Mucosa of gallbladder (tissue), 1 donor: ENCODE data around the gene ZSWIM2. TPM values are rescaled to one million over a fixed set of nuclear protein-coding genes. Genes with fewer than 3 reads are reported as not detected.
"Not testable (repeated sequence)": the region's sequence is repeated elsewhere in the genome, so short reads cannot be mapped to it uniquely, and the experiment has no call there.

Source experiments
- DNase-seq: peaks from one replicate; pipeline ENCODE4 v3.0.0-alpha.2; 2020; ENCODE audit warnings: low spot score
- total RNA-seq: library from RNA; stranded (reverse); gene quantifications from one replicate; pipeline ENCODE4 v1.2.1, GENCODE V29; 2021
- donor health status: DM: no; HTN: no; CAD: no.

The ZSWIM2 gene
- total RNA-seq, 1 donor from 2014 or later, result not detected

DNA sequence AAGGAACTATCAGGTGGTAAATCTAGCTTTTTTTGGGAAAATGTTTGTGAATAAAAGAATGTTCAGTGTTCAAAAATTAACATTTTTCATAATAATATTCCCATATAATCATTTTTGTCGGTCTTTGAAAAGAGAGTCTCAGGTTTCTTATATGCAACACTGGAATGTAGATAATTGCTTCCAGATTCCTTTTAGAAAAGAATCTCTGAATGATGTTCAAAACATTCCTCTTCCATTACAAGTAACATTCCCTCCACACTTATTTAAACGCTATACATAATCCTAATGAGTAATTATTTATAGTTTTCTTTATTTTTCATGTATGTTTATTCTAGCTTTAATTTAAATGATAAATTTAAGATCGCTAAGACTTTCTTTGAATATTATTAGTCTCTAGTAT lies 7.0 kb downstream of the ZSWIM2 start:
- DNase-seq, result no peak

DNA sequence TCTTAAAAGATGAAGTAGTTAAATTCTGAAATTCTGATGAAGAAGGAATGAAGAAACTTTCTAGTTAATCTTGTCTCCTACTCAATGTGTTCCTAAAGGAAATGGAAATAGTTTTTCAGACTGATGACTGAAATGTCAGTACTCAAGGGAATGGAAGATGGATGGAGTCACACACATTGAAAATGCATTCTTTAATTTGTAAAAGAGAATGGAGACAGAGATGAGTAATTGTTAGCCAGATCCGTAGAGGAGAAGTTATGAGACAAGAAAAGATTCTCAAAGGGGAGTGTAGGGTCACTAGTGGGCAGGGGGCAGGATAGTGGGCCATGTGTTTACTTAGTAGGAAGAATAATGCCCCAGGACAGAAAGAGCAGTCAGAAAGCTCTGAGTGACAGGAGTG lies 13.3 kb downstream of the ZSWIM2 start:
- no peak for DNase-seq

DNA sequence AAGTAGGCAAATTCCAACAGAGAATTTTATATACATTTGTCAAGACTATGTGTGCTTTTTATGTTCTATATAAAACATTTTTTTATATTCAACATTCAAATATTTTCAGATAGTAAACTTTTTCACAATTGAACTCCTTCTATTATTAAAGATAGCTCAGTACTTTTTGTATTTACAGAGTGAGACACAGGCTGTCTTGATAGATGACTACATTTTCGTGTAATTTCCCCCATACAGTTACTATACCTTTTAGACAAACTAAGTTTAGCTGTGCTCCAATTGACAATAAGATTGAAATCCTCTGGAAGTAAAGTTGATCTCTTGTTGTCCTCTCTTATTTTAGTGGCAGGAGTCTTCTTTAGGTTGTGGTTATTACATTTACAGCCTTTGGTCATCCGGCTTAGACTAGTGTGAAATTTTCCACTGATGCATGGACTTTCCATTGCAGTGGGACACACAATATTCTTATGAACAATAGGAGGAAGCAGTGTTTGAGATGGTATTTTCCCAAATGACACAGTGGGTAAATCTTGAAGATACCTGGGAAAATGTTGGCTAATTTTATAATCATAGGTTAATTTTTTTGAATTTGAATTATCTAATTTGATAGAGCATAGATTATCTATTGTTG lies 21.0 kb downstream of the ZSWIM2 start:
- no peak for DNase-seq

DNA sequence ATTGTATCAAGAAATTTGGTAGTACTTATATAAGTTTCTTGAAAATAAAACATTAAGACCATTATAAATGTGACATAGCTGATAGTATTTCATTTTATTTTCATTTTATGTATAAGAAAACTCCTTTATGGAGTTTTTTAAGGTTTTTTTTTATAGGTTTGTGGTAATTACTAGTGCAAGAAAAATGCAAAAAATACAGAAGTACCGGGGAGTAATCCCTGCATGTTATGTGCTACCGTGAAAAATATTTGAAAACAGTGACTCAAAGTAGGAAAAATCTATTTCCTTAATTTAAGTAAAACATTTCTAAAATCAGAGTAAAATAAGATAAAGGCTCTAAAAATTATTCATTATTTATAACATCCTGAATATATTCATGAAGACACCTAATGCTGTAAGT lies 21.6 kb downstream of the ZSWIM2 start:
- no peak for DNase-seq

DNA sequence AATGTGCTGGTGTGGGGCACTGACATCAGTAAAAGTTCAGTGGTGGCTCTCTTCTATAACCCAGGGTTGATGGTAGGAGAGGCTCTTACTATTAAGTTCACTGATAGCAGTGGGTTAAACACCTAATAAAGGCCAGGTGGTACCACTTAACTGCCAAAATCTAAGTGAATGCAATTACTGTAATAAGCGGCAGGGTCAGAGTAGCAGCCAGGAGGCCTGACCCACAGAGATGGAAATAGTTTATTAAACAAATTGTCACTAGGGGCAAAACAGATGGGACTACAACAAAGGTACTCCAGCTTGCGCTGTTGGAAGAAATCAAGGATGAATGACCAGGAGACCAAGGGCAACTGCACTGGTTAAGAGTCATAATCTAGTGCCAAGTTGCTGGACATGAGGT lies 26.6 kb downstream of the ZSWIM2 start:
- no peak for DNase-seq

DNA sequence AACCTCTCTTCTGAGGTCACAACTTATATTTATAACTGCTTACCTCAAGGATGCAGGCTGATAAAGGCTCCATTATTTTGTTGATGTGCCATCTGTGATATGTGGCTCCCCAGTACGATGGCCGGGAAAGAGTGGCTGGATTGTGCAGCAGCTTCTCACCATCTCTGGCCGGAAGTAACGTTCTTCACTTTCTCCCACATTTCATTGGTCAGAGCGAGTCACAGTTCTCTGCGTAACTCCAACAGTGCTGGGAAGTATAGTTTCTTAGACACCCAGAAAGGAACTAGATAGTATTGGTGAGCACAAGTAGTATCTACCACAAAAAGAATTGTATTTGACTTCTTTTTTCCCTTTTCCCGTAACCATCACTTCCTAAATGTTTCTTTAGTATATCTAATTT lies 28.7 kb downstream of the ZSWIM2 start:
- DNase-seq, result no peak

DNA sequence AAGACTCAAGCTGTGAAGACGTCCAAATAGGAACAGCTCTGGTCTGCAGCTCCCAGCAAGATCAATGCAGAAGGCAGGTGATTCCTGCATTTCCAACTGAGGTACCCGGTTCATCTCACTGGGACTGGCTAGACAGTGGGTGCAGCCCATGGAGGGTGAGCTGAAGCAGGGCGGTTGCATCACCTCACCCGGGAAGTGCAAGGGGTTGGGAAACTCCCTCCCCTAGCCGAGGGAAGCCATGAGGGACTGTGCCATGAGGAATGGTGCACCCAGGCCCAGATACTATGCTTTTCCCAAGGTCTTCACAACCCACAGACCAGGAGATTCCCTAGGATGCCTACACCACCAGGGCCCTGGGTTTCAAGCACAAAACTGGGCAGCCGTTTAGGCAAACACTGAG lies 37.2 kb downstream of the ZSWIM2 start:
- DNase-seq, result not testable (repeated sequence)

DNA sequence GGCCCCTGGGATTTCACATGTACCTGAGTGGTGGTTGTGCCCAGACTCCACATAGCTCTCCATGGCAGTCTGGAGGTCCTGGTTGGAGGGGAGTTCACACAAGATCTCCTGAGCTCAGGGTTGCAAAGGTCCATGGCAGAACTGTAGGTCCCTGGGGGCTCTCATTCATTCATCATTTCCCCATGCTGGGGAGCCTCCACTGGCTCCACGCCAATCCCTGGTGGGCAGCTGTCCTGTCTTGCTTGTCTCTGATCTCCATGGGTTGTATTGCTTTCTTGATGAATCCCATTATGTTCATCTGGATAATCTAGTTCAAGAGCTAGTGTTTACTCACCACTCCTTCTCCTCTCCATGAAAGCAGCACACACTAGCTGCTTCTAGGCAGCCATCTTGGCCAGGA lies 42.4 kb downstream of the ZSWIM2 start:
- no peak for DNase-seq

DNA sequence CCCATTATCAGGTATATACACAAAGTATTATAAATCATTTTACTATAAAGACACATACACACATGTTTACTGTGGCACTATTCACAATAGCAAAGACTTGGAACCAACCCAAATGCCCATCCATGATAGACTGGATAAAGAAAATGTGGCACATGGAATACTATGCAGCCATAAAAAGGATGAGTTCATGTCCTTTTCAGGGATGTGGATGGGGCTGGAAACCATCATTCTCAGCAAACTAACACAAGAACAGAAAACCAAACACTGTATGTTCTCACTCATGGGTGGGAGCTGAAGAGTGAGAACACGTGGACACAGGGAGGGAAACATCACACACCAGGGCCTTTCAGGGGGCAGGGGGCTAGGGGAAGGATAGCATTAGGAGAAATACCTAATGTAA lies 50.4 kb downstream of the ZSWIM2 start:
- not testable (repeated sequence) for DNase-seq

DNA sequence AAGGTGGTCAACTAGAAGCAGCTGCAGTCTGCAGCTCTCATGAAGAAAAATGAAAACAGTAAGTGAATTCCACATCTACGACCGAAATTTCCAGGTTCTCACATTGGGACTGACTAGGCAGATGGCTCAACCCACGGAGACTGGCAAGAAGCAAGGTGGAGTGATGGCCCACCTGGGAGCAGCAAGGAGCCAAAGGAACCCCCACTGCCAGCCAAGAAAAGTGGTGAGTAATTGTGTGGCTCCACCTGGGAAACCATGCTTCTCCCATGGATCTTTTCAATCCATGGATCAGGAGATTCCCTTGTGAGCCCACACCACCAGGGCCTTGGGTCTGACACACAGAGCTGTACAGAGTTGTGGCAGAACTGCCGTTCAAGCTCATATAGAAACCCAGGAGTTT lies 64.0 kb downstream of the ZSWIM2 start:
- no peak for DNase-seq

DNA sequence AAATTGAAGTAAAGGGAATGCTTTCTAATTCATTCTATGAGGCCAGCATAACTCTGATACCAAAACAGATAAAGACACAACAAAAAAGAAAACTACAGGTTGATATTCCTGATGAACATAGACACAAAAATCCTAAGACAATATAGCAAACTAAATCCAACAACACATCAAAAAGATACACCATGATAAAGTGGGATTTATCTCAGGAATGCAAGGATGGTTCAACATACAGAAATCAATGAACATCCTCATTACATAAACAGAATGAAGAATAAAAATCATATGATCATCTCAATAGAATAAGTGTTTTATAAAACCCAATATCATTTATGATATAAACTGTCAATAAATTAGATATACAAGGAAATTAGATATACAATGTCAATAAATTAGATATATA lies 65.7 kb downstream of the ZSWIM2 start:
- DNase-seq, result no peak

DNA sequence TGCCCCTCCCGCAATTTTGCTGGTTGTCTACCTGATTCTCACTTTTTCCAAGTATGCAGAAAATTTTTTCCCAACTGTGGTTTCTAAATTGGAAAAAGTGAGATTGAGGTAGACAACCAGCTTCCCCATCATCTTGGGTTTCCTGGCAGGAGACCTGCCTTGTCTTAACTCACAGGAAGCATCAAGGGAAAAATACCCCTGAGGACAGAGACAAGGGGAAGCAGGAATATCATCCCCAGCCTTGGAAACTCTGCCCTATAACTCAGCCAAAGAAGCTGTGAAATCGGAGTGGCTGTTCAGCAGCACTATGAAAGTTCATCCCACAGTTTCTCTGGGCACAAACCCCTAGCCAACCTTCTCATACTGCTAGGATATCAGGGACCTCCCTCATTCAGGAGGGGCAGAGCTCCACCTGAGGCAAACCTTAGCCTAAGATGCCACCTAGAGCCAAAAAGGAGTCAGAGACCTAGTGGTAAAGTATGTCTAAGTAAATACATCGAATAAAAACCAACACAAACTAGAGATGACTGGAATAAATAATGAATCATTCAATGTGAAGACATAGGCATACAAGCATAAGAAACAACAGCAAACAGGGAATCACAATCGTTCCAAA lies 68.2 kb downstream of the ZSWIM2 start:
- no peak for DNase-seq

Other genes with a start within 250 kb of the ZSWIM2 start
- 6.6 TPM for gene FAM171B, start 155.1 kb downstream of the ZSWIM2 start, total RNA-seq